Stimulated activated CD4-positive, alpha-beta T cell treated with anti-CD3 and anti-CD28 coated beads, Interleukin-1b, Interleukin-23, amount 100 ng/mL, for 1 hour (primary cell): ENCODE measurements around the gene KRT4.
"Not testable (repeated sequence)": the region's sequence is repeated elsewhere in the genome, so short reads cannot be mapped to it uniquely, and the experiment has no call there.

Source experiments
- DNase-seq, 2 donors: peaks; one replicate each; pipeline ENCODE4 v3.0.0-alpha.2; 2020; ENCODE audit warnings: low read depth in 2 of 2

Gene KRT4

DNA sequence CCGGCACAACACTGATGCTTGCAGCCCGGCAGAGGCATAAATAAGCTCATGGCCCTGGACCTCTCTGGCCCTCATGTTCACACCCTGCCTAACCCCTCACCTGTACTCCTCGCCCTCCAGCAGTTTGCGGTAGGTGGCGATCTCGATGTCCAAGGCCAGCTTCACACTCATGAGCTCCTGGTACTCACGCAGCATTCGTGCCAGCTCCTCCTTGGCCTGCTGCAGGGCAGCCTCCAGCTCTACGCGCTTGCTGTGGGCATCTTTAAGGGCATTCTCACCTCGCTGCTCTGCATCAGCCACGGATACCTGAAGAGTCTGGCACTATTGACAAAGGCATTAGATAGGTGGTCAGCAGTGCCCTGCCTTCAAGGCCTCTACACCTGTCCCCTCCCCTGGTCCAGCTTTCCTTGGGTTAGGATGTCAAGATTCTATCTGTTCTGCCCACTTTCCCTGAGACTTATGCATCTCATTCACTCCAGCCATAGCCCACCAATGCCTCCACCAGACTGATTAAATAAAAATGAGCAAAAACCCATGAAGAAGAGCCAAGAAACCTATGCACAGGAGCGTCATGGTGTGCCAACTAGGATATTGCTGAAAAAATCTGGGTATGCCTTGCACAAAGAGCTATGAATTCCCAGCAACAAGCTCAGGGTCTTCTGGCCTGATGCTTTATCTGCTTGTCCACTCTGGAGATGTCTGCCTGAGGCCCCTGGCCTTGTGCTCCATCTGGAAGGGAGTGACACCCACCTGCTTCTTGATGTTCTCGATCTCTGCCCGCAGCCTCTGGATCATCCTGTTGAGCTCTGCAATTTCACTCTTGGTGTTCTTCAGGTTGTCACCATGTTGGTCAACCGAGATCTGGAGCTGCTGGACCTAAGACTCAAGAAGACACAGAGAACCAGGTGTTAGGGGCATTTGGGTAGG lies 6.1 kb downstream of the KRT4 start:
- DNase-seq, result no peak

DNA sequence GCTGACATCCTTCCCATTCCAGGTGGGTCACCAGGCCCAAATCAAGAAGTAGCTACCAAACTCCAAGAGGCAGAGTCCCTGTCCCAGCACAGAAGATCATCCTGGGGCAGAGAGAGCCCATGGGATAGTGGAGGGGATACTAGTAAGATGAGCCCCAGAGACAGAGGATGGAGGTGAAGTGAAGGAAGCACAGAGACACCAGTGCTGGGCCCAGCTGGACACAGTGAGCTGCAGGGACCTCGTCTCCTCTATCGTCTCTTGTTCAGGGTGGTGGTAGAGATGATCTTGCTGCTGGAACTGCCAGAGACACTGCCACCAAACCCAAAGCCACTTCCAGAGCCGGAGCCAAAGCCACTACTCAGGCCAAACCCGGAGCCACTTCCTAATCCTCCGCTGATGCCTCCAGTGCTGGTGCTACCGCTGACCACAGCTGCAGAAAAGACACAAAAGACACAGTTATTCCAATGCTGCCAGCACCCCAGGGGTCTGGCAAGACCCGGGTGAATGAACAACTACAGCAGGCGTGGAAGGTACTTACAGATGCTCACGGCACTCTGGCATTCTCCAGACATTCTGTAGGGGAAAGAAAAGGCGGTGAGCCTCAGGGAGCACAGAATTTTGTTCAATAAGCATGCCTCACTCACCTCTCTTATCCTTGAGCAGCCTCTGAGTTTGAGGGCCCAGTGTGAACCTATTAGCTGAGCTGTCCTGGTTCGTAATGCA lies 6.9 kb downstream of the KRT4 start:
- DNase-seq, result no peak

DNA sequence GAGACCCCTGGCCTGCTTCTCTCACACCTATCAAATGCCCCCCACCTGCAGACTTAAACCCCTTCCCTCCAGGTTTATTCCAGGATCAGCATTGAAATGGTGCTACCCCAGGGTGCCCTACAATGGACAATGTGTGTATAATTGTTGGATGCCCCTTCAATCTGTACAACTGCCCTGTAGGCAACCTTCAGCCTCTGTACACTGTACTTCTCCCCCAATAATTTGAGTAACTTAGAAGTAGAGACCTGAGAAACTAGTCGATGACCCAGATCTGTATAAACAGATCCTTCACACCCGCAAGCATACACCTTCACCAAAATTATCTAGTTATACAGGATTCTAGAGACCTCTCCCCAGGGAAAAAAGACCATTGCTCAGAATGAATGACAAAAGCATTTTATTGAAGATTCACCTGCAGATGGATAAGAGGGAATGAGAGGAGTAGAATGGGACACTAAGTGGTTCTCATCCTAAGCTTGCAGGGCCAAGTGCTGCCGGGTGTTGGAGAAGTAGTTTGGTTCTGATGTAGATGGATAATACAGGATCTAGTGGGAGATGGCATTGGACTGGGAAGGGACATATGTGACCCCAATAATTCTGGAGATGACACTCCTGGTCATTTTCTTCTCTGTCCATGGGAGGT lies 7.6 kb downstream of the KRT4 start:
- no peak for DNase-seq

DNA sequence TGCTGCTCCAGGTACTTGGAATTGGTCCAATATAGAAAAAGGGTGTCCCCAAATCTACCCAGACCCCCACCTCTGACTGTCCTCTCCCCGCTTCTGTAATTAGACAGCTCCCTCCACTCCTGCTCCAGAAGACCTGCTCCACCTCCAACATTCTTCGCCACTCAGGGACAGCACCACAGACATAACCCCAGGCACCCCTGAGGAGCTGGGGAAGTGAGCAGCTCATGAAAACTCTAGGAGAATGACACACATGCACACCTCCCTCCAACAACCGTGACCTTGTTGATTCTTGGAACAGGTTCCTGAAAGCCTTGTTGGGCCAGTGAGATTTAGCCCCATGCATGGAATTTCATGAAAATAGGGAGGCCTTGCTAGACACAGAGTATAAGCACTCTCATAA lies 8.2 kb downstream of the KRT4 start:
- no peak for DNase-seq

DNA sequence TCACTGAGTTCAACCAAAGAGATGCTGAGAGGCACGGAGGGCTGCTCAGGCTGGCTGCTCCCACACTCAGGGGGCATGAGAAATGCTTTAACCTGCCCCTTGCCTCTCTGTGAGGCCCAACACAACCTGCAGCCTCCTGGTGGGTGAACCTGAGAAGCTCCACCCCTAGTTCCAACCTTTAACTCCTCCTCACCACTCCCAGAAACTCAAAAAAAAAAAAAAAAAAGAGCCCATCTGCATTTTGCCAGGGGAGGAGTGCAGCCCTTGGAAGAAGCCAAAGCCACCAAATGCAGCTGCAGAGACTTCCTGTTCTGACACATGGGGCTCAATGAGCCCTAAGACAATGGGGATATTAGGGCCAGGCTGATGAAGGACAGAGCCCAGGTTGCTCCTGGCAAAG lies 8.9 kb downstream of the KRT4 start:
- DNase-seq, result no peak

DNA sequence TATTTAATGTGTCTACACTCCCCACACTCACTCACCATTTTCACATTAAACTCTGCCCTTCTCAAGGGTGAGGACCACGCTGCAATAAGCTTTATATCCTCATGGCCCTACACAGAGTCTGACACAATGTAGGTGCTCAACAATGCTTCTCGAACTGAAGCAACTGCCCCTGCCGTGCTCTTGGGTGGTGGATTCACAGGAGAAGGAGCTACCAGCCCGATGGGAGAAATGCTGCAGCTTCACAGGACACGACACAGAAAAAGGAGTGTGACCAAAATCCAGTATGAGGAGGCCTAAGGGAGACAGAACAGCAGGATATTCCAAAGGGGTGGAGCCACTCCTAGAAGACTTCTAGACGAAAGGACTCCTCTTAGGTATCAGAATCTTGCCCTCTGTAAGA lies 11.5 kb downstream of the KRT4 start:
- no peak for DNase-seq

DNA sequence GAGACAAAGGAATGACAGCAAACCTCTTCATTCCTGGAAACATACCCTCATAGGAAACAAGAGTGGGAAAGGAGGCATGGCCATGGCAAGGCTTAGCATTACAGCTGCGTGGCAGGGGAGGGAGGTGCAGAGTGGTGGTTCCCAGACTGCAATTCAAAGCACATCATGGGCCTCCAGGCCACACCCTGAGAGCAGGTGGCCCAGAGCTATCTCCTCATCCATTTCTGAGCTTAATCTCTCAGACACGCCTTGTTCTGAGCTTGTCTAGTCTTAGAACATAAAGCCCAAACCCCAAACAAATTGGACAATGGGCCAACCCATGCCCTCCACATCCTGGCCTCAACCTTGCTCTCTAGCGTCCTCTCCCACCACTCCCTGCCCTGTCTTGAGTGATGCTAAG lies 12.1 kb downstream of the KRT4 start:
- no peak for DNase-seq

DNA sequence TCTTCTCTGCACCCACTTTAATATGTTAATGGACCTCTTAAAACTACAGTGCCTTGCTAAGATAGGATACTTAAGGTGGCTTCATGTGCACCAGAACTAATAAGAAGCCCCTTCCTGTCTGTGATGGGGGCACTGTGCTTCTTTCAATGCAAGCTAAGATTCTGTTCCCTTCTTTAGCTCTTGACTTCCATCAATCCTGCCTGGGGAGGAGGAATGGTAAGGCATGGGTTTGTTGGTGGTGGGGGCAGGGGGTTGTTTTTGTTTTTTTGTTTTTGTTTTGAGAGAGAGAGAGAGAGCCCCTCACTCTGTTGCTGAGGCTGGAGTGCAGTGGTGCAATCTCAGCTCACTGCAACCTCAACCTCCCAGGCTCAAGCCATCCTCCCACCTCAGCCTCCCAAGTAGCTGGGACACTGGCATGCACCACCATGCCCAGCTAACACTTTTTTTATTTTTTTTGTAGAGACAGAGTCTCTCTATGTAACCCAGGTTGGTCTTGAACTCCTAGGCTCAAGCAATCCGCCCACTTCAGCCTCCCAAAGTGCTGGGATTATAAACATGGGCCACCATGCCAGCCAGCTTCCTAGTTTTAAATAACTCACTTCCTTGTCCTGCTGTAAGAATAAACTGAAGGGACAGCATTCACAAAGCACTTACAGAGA lies 13.5 kb downstream of the KRT4 start:
- no peak for DNase-seq

DNA sequence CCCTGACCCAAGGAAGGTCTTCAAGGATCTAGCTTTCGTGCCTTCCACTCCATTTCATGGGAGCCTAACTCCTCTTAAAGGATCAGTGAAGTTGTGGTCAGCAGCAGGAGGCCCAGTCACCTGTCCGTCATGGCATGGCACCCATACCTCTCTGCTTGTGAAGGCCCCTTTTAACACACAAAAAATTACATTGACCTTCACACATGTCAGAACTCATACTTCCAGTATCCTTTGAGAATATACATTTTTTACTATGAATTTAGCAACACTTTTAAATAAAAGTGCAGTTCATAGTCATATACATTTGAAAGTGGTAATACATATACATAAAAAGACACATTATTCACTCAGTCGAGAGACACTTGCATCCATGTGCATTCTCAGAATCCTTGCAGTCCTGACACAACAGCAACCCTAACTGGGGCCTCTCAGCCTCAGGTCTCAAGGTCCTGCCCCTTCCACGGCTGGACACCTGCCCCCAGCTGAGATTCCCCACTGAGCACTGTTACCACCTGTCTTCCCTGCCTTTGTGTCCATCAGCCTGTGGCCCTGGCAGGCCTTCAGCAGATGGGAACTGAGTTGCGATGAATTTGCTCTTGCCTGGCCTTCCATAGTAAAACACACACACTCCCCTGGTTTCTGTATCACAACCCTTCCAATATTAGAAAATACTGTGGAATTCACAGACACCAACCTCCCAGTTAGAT lies 14.3 kb downstream of the KRT4 start:
- DNase-seq, result no peak

DNA sequence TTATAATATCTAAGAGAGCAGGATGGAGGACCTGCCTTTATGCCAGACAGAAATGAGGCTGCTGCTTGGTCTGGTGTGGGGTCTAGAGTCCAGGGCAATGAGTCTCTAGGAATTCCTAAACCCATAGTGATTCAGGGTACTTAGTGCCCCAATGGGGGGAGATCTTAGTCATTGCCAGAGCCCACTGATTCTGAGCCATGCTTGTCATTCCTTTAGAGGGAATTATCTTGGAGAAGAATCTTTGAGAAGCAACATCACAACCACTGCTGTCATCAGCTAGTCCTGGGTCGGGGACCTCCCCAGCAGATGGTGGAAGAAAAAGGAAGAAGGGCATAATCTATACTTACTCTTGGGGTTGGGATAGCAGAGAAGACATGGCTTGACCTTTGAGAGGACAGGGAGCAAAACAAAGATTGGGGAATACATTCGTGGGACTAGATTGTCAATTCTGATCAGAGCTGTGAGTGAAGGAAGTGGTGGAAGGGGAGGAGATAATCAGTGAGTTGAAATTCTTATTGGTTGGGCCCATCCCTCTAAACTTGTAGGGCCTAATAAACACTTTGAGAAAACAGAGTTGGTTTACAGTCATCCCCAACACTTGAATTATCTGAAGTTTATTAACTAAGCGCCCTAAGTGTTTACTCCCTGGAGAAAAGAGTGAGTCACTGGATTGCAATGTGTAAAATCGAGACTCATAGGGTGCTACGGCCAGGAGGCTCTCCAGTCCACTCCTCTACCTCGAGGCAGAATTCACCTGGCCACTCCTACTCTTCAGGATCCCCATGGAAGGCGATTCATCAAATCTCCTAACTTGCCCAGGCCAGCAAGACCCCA lies 15.0 kb downstream of the KRT4 start:
- no peak for DNase-seq

DNA sequence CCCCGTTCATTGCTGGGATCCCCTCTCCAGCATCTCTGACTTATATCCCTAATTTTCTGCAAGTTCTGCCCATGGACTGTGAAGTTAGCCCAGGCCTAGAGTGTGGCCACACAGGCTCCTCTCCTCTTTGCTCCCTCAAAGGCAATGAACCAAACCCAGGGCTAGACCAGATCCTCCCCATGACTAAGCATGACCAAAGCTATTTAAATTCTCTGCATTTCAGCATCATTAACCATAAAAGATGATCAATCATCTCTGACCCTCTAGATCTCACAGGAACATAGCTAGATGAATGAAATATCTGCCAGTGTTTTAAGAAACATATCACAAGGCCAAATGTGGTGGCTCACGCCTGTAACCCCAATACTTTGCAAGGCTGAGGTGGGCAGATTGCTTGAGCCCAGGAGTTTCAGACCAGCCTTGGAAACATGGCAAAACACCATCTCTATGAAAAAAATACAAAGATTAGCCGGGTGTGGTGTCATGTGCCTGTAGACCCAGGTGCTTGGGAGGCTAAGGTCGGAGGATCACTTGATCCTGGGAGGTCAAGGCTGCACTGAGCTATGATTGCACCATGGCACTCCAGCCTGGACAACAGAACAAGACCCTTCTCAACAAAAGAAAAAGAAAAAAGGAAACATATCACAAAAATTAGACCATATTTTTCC lies 15.8 kb downstream of the KRT4 start:
- DNase-seq, result no peak

DNA sequence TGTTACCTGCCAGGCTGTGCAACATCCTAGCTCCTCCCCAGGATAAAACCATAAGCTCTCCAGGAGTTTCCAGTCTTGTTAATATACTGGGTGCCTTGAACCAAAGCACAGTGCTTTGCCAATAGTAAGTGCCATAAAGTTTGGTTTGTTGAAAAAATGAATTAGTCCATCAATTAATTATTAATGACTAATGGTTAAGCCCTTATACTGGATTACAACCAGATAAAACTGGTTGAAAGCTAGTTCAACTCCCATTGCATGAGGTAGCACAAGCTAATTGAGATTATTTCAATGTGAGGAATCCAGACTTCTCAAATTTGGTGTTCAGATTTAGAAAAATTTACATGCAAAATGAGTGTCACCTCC lies 16.4 kb downstream of the KRT4 start:
- DNase-seq, result no peak

DNA sequence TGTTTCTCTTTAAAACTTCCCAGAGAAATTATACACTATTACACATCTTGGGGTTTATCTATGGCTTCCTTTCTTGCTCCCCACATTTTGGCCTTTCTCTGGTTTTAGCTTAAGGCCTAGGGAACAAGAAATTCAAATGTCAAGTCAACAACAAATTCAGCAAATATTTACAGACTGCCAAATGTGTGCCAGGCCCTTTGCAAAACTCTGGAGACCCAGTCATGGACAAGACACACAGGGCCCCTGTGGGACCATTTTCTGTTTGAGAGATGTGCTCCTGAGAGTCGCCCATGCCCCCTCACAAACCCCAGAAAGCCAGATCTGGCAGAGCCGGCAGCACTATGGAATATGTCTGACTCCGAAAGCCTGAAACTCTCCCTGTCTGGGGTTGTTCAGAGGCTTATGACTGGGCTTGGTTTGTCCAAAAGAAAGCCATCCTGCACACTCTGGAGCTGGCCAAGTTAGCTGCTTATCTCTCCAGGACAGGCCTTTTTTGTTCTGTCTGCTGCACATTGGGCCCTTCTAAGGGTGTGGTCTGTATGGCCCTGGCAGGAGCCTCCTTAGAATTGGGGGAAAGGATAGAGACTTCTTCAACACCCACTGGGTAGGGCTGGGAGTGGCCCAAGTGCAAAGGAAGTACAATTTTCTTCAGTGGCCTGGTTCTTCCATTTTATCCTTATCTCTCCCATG lies 16.9 kb downstream of the KRT4 start:
- DNase-seq, result no peak

DNA sequence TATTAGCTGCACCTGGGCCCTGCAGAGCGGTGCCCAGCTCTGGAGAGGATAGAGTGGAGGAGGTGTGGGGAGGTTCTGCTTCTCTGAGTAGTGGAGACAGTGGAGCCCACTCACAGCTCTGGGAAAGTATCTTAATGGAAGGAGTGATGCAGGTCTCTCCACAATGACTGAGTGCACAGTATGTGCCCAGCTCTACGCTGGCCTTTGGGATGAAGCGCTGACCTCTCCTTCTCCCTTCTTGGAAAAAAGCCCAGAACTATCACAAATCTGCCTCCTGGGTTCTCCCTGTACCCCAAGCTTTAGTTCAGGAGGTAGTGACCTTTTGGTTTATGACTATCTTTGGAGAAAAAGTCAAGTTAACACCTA lies 17.5 kb downstream of the KRT4 start:
- DNase-seq, result no peak

DNA sequence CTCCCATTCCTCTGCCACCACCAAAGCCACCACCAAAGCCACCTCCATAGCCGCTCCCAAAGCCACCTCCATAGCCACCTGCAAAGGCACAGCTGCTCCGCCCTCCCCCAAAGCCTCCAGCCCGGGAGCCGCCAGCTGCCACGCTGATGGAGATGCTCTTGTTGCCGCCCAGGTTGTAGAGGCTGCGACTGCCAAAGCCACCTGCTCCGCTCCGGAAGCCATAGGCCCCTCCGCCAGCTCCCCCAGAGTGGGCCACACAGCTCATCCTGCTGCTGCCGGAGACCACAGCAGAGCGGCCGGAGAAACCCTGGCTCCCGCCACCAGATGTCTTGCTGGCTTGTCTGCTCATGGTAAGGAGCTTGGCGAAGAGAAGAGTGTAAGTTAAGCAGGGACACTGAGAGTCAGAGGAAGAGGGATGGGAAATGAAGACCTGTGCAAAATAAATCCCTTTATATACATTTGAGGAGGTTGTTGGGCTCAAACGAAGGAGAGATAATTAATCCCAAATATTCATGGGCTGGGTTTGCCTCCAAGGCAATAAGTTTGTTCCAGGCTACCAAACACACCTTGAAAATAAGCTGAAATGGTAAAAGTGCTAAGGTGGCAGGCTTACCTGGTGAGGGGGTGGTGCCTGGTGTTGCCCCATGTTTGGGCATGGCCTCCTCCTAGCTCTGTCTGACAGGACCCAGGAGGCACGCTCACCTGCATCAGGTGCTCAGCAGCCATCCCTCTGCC lies 18.1 kb downstream of the KRT4 start, which contains the start of gene KRT3:
Gene KRT3 (minus strand): TSS at position 424 of the 735 bp plus-strand sequence. CDS start 75 bp downstream, at position 349.
- no peak for DNase-seq

DNA sequence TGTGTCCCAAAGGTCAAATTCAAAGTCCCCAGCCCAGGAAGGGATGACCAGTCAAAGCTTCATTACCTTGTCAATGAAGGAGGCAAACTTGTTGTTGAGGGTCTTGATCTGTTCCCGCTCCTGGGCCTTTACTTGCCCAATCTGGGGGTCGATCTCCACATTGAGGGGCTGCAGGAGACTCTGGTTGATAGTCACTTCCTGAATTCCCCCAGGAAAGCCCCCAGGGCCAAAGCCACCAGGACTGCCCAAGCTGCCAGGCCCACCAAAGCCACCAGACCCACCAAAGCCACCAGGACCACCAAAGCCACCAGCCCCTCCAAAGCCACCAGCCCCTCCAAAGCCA lies 18.6 kb downstream of the KRT4 start:
- DNase-seq, result not testable (repeated sequence)

DNA sequence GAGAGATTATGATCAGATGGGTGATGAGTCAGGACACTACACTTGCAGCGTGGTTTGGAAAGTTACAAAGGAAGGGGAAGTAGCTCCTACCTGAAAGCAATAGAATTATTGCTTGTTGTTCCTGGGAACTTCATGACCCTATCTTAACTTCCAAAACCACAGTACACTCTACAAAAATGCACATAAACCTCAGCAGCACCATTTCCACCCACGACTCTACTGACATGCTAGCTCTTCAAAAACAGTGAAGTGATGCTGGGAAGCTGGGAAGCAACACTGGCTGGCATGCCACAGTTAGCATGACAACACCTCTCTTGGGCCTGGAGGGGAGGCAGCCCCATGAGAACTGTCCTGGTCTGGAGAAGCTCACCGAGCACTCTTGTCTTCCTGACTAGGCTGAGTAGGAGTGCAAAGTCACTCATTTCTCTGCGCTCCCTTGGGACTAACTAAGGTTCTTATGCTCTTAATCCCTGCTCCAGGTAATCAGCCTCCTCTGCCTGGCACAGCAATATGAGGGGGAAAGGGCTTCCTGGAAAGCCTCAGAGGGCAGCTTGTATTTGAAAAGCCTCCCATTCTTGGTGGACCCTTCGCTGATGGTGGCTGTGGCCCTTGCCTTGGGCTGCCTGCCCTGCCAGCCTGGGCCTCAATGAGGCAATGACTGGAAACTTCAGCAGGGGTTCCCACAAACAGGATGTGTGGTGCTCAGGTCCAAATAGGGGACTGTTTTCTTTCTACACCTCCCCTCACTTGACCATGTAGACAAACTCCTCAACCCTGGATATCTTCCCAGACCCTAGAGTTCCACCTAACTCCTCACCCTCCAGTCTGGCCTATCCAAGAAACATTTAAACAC lies 19.2 kb downstream of the KRT4 start:
- DNase-seq, result no peak
